Dermis microvascular lymphatic vessel endothelial cell (primary cell): ENCODE results near the gene MRPL53. TPM values are rescaled to one million over a fixed set of nuclear protein-coding genes. Genes with fewer than 3 reads are reported as not detected.
"Not testable (repeated sequence)": the region's sequence is repeated elsewhere in the genome, so short reads cannot be mapped to it uniquely, and the experiment has no call there.

Experiments
- DNase-seq, 2 donors: peaks; one replicate each; pipeline versions ENCODE4 v3.0.0 to v3.0.0-alpha.2; 2010; ENCODE audit warnings: low read depth in 2 of 2
- total RNA-seq: library from RNA; depleted of rRNA; stranded (reverse); fragments of >200 nt; gene quantifications from 2 replicates; pipeline ENCODE4 v1.2.1, GENCODE V29; 2014

MRPL53 gene
- total RNA-seq, 1 donor from 2014 or later = 31.3 TPM

DNA sequence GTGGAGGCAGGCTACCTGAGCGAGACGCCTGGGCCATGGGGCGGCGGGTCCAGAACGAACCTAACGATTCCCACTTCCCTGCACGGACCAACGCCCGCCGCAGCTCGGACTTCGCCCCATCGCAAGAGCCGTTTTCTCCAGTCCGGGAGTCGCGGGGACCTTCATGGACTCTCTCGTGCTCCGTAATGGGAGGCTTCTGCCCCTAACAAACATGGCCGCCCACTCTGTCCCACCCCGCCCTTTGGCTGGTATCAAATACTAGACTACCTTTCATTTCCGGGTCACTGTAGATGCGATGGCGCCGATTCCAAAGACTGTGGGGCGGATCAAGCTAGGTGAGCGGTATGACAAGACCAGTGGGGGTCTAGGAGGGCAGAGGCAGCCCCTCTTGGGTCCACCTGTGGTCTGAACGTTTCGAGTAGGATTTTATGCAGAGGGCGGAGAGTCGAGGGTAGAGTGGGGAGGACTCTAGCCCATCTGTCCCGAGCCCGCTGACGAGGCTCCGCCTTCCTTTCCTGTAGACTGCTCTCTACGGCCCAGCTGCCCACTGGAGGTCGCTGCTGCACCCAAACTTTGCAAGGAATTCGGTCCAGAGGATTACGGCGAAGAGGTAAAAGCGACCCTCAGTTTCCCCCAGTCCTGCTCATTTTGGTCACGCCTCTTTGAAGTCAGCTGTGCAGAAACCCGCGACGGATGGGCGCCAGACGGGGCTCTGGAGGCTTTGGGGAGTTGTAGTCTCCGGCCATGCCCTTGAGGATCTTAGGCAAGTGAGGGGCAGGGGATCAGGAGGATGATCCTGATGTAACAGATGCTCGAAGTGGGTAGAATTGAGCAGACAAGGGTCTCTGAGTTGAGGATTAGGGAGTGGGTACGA, 10.6 kb upstream of the MRPL53 start, which contains the start of the genes CCDC142 and TTC31:
CCDC142 (minus strand) TSS at position 198 of the 874 bp plus-strand sequence; CDS start at position 37, 161 bp downstream.
TTC31 (plus strand) TSS at position 281 of the 874 bp plus-strand sequence; CDS start at position 296, 15 bp downstream.
- peak; percentile 88 to 97 for DNase-seq

DNA sequence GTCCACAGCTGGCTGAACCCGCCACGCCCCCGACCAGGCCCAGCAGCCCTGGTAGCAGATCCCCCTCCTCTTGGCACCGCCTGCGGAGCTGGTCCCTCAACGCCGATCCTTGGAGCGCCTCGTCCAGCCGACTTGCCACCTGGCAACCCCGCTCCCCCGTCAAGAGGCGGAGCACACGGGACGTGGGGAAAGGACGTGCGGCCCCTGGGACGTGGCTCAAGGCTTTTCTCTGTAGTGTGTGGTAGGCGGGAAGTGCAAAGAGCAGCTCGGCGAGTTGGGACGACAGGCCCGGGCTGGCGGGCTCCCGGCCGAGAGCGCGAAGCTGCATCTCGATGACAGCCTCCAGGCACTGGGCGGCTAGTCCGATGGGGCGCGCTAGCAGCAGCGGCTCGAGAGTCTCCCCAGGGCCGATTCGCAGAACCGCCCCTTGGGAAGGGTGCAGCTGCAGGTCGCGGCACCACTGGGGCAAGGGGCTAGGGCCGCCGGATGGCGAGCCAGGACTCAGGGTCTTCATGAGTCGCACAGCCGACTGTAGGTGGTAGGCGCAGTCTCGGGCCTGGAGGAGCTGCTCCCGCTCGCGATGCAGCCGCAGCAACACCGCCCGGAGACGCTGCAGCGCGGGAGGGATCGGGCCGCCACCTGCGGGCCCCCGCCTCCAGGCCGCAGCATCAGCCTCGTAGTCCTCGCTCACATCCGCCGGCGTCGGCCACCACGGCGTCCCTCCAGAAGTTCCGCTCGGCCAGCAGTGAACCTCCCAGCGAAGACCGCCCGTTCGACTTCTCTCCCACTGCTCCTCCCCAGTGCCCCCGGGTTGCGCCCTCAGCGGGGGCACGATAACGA, 9.7 kb upstream of the MRPL53 start:
- DNase-seq = peak in 1 of 2 donors; percentile 79

DNA sequence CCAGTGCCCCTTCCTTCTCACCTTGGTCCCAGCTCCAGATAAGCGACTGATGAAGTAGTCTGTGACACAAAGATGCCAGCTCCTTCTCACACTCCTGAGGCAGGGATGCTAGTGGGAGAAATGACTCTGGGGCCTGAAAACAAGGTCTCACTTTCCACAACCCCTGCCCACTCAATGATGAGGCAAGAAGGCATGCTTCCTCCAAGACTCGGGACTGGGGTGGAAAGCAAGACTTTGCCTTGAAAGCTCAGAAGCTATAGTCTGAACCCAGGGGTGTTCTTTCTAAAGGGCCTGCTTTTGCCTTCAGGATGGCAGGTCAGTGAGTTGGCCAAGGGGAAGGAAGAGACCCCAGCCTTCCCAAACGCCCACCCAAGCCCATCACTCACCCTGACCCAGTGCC, 9.0 kb upstream of the MRPL53 start:
- no peak for DNase-seq

DNA sequence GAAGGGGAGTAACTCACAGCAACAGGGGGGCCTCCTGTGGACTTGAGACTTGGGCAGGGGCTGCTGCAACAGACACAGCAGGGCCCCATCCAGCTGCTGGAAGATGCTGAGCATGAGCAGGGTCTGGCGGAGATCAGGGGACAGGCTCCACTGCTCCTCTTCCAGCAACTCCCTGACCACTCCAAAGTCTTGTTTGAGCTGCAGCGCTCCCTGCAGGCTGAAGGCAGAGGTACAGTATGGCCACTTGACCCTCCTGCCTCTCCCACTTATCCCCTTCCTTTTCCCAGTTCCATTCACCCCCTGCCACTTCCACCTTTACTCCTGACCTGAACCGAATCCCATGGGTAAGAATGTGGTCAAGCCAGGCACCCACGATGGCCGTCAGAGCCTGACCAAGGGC, 2.4 kb upstream of the MRPL53 start:
- no peak for DNase-seq

DNA sequence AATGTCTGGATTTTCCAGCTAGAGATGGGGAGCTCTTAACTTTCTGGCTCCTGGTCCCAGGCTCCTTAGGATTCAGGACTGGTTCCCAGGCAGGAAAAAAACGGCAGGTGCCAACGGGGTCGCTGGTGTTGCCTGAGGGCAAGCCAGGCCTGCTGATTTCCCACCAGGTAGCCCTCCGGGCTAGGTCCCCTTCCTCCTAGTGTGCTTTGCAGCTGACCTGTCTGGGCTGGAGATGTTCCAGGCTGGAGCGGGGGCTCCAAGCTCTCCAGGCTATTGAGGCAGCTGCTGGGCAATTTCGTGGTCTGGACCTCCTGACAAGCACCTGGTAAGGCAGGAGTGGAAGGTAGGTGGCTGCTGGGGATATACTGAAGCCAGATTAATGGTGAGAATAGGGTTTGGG, 2.0 kb upstream of the MRPL53 start:
- DNase-seq = no peak

DNA sequence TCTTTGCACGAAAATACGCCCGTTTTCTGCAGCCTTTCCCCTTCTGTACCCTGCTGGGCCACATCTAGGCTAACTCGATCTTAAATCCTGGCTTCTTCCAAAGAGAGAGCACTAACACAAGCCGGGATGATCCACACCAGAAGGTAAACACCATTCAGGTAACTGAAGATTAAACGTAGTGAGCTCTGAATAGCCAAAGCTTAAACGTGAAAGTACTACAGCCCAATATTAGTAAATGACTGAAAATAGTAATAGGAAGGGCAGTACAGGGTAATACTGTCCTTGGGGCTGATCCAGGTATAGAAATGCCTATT, 422 bp upstream of the MRPL53 start:
- DNase-seq = no peak

DNA sequence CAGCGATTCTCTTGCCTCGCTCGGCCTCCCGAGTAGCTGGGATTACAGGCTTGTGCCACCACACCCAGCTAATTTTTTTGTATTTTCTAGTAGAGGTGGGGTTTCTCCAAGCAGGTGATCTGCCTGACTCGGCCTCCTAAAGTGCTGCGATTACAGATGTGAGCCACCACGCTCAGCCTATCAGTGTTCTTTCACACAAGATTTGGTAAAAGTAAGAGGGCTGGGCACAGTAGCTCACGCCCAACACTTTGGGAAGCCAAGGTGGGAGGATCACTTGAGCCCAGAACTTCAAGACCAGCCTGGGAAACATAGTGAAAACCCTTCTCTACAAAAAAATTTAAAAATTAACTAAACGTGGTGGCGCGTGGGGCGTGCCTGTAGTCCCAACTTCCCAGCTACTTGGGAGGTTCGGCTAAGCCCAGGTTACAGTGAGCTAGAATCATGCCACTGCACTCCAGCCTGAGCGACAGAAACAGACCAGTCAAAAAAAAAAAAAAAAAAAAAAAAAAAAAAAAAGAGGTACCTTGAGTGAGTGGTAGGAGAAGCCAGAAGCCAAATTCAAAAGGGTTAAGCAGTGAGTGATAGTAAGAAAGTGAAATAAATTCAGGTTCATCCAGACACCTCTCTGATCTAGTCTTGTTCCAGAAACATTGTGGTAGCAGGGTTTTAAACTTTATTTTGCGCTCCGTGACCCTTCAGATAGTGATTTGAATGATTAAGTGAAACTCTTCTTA, 981 bp downstream of the MRPL53 start:
- DNase-seq = no peak

DNA sequence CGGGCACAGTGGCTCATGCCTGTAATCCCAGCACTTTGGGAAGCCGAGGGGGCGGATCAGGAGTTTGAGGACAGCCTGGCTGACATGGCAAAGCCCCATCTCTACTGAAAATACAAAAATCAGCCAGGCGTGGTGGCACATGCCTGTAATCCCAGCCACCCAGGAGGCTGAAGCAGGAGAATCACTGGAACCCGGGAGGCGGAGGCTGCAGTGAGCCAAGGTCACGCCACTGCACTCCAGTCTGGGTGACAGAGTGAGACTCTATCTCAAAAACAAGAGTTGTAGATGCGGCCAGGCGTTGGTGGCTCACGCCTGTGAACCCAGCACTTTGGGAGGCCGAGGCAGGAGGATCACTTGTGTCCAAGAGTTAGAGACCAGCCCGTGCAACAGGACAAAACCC, 1.7 kb downstream of the MRPL53 start:
- not testable (repeated sequence) for DNase-seq

DNA sequence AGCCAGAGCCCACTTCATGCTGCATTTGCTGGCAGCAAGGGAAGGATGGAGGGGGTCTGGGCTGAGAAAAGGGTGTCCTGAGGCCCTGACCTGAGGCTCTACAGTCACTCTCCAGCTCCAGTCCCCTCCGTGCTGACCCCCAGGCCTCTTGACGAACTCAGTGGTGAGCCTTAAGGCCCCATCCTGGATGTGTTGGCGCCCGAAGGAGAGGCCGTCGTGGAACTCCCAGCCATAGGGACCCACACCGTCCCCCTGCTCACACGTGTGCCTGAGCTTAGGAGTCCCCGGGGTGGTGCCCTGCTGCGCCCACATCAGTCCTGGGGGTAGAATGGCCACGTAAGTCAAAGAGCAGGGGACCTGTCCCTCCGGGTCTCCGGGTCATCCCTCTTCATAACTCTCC, 8.1 kb downstream of the MRPL53 start:
- no peak for DNase-seq

DNA sequence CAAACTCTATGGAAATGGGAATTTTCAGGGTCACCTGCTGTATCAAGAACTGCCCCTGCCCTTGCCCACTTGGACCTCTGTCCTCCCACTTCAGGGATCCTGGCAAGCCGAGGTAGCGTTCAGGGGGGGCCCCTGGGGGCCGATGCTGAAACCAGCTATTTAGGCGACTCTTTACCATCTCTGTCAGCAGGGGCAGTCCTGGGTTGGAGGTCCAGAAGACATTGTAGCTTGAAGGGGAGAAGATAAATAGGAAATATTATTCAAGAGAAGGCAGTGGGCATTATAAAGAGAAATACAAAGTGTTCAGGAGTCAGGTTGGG, 9.7 kb downstream of the MRPL53 start:
- no peak for DNase-seq

DNA sequence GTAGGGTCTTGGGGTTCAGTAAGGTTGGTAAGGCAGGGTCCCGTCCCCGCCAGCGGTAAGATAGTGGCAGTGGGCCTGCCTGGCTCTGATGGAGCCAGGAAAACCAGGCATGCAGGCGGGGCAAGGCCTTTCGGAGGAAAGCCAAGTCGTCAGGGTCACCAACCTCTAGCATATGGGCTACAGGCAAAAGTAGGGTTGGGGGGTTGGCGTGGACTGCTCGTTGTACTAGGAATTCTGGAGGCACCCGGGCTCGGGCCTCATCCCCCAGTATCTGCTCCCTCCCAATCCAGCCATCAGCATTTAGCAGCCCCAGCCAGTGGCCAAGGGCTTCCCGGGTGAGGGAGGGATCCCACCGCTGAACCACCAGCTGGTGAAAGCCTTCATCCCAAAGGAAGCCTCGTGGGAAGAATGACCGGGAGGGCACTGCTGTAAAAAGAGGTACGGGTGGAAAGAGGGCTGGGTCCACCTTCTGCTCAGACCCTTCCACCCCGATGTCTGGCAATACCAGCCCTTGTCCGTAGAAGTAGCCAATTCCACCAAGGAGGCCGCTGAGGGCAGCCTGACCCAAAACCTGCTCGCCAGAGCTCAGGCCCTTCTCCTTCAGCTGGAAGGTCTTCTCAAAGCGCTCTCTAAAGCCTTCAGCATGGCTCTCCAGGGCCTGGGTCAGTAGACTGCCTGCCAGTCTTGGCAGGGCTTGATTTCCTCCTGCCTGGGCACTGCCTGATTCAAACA, 10.3 kb downstream of the MRPL53 start:
- DNase-seq = no peak

DNA sequence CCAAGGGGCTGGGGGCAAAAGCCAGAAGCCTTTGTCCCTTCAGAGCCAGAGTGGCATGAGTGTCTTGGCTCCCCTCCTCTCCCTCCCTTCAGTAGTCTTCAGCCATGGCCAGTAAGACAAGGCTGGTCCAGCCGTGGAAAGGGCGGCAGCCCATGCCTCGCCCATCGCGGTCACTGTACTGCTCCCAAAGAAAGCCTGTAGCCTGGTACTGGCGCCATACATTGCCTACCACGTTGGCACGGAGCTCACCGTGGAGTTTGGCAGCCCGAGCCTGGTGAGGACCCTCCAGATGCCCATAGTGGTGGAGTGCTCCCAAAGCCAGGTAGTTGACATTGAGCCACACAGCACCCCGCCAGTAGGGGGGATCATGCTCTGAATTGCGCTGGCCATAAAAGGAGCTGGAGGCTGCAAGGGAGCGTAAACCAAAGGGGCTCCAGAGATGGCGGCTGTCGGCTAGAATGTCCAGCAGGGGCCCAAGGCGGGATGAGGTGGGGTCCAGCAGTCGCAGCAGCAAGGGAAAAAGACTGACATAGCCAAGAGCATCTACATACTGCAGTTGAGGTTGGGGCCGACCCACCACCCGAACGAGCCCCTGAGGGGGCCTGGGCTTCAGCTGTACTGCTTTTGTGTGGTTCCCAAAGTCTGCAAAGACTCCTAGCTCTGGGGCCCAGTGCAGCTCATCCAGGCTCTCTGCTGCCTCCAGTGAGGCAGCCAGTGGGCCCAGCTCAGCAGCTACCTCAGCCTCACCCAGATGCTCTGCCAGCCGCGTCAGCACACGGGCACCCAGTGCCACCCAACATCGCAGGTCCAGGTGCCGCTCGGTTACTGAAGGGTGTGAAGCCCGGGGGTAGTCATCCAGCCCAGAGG, 11.1 kb downstream of the MRPL53 start:
- DNase-seq = no peak

DNA sequence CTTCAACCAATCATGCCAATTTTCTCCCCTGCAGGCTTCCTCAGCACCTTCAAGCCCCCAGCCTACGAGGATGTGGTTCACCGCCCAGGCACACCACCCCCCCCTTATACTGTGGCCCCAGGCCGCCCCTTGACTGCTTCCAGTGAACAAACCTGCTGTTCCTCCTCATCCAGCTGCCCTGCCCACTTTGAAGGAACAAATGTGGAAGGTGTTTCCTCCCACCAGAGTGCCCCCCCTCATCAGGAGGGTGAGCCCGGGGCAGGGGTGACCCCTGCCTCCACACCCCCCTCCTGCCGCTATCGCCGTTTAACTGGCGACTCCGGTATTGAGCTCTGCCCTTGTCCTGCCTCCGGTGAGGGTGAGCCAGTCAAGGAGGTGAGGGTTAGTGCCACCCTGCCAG, 12.3 kb downstream of the MRPL53 start:
- not testable (repeated sequence) for DNase-seq

DNA sequence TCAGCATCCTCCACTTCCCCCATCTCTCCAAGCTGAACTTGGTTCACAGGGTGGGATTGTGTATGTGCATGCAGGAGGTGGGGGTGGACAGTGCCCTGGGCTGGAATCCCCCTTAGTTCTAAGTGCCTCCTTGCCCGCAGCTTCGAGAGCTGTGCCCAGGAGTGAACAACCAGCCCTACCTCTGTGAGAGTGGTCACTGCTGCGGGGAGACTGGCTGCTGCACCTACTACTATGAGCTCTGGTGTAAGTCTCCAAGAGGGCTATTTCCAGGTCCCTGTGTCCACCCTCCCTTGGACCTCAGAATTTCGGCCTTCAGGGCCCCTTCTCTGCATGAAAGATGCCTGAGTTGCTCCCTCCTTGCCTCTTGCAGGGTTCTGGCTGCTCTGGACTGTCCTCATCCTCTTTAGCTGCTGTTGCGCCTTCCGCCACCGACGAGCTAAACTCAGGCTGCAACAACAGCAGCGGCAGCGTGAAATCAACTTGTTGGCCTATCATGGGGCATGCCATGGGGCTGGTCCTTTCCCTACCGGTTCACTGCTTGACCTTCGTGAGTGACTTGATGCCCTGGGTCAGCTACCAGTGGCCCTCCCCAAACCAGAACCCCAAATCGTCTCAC, 12.9 kb downstream of the MRPL53 start:
- DNase-seq = not testable (repeated sequence)

DNA sequence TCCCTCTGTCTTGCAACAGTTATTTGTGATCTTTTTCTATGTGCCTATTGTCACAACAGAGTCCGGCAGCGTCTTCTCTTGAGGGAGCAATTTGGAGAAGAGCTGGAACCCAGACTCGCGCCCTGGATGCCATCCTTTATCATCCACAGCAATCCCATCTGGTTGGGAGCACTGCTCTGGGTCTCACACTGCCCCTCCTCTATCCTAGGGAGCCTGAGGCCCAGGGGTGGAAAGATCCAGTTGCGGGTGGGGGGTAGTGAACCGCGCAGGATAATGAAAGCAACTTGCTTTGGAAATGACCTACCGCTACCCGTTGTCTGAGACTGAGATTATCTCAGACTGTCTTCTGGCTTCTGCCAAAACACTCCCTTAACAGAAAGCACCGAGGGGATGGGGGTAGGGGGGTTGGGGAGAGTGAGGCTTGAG, 13.5 kb downstream of the MRPL53 start:
- no peak for DNase-seq

DNA sequence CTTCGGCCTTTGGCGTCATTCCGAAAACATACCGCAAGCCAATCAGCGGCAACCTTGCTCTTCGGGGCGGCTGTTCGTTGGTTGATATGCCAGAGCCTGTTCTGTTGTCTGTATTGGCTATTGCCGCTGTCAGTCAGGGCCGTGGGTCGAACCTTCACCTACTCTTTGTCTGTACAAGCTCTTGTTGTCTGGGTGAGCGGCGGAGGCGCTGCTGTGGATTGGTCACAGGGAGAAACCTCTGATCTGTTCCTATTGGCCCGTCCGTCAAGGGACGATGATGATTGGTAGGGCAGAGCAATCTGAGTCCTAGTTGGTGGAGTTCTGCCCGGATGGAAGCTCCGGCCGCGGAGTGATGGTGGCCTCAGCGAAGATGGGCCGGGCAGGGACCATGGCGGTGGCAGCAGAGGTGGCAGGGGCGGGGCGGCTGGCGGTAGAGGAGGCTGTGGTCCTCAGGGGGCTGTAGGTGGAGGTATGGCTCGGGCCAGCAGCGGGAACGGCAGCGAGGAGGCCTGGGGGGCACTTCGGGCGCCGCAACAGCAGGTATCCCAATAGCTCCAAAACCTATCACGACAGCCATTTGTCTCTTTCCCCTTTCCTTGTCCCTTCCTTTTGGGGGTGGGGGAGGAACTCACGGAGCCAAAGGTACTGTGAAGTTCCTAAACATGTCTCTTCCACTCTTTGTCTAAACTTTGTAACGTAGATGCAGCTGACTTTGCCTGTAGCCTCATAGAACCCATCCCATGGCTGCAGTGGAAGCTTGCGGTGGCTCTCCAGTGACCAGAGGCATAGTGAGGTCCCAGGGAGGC, 14.1 kb downstream of the MRPL53 start, which contains the start of gene WBP1:
WBP1 (plus strand) TSS at position 307 of the 806 bp plus-strand sequence; CDS start at position 472, 165 bp downstream.
- DNase-seq = peak; percentile 100

DNA sequence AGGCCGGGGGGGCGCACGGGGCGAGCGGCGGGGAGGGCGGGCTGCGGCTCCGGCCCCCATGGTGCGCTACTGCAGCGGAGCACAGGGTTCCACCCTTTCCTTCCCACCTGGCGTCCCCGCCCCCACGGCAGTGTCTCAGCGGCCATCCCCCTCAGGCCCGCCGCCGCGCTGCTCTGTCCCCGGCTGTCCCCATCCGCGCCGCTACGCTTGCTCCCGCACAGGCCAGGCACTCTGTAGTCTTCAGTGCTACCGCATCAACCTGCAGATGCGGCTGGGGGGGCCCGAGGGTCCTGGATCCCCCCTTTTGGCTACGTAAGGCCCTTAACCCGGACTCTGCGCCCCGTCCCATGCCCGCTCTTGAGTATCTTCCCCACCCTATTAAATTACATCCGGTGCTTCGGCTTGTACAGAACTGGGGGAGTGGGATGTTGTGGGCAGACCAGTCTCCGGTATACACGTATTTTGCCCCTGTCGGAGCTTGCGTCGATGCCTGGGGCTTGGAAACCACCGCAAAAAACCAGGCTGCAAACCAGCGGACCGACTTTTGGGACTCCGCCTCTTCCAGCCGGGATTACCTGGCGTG, 14.8 kb downstream of the MRPL53 start:
- peak in 1 of 2 donors; percentile 69 for DNase-seq

DNA sequence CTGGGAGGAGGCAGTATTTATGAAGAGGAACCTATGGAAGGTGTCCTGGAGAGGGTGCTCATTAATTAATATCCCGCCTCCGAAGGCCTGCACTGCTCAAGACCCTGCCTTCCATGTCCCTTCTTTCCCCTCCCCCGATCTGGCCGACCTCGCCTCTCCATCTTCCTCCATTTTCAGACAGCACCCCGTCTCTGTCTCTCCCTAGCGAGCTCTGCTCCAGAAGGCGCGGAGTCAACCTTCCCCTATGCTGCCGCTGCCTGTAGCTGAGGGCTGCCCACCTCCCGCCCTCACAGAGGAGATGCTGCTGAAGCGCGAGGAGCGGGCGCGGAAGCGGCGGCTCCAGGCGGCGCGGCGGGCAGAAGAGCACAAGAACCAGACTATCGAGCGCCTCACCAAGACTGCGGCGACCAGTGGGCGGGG, 15.3 kb downstream of the MRPL53 start:
- DNase-seq = no peak
